Measurements from ENCODE around the gene PPIB.

The PPIB gene

GRCh38 chr15:64162869-64163658 lies at the start of gene PPIB:
PPIB (minus strand) TSS chr15:64163022; CDS start chr15:64162986, 36 bp downstream.
- peak within 1 kb of the TSS; percentile 91 for H3K27ac Mint-ChIP-seq

GRCh38 chr15:64211696-64212095 lies 48.9 kb upstream of the PPIB start:
- H3K27me3 Mint-ChIP-seq, result no peaks in the 10 kb centered on the region
- no peak for ATAC-seq
- no peak overlapping the region for H3K4me3 Mint-ChIP-seq
- no peaks in the 10 kb centered on the region for H3K4me1 Mint-ChIP-seq
- no peaks in the 10 kb centered on the region for H3K9me3 Mint-ChIP-seq
- peaks cover 14% of the 10 kb centered on the region for H3K36me3 Mint-ChIP-seq
- no peak overlapping the region for H3K27ac Mint-ChIP-seq

More at GRCh38 chr15:64162869-64163658, at the start of gene PPIB:
- H3K4me3 Mint-ChIP-seq, result peak within 1 kb of the TSS; percentile 96
- ATAC-seq, result peak; percentile 98
- H3K27me3 Mint-ChIP-seq, result no peaks in the 10 kb centered on the region
- H3K9me3 Mint-ChIP-seq, result no peaks in the 10 kb centered on the region
- peaks cover 27% of the 10 kb centered on the region for H3K36me3 Mint-ChIP-seq
- H3K4me1 Mint-ChIP-seq, result peaks cover 55% of the 10 kb centered on the region

GRCh38 chr15:64210371-64210770 lies 47.5 kb upstream of the PPIB start:
- Mint-ChIP-seq H3K4me3 (no peak overlapping the region), H3K9me3 (no peaks in the 10 kb centered on the region), H3K27ac (no peak overlapping the region), H3K36me3 (peaks cover 14% of the 10 kb centered on the region), H3K4me1 (no peaks in the 10 kb centered on the region), H3K27me3 (no peaks in the 10 kb centered on the region)
- ATAC-seq, result no peak

GRCh38 chr15:64209680-64210334 lies 47.0 kb upstream of the PPIB start:
- Mint-ChIP-seq H3K36me3 (peaks cover 14% of the 10 kb centered on the region), H3K9me3 (no peaks in the 10 kb centered on the region), H3K27me3 (no peaks in the 10 kb centered on the region), H3K4me1 (no peaks in the 10 kb centered on the region), H3K4me3 (no peak overlapping the region), H3K27ac (no peak overlapping the region)
- no peak for ATAC-seq

GRCh38 chr15:64205202-64205601 lies 42.4 kb upstream of the PPIB start:
- Mint-ChIP-seq H3K27ac (no peak overlapping the region), H3K27me3 (no peaks in the 10 kb centered on the region), H3K9me3 (no peaks in the 10 kb centered on the region), H3K4me1 (no peaks in the 10 kb centered on the region), H3K36me3 (peaks cover 31% of the 10 kb centered on the region), H3K4me3 (no peak overlapping the region)
- no peak for ATAC-seq

DNA sequence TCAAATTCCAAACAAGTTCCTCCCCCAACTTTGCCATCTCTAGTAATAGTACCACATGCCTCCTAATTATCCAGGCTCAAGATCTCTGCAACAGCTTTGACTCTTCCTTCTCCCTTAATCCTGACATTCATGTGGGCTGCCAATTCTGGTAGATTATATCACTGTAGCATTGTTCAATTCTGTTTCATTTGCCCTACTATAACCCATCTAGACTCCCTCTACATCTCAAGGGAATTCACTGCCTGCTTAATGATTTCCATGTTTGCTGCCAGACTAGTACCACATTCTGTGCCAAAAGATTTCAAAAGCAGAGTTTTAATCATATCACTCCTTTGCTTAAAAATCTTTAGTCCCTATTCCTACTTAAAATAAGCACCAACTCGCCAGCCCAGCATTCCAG lies 34.6 kb upstream of the PPIB start:
- H3K27me3 Mint-ChIP-seq, result no peaks in the 10 kb centered on the region
- H3K4me3 Mint-ChIP-seq, result no peak overlapping the region
- no peaks in the 10 kb centered on the region for H3K9me3 Mint-ChIP-seq
- no peak overlapping the region for H3K27ac Mint-ChIP-seq
- ATAC-seq, result no peak
- peaks cover 44% of the 10 kb centered on the region for H3K36me3 Mint-ChIP-seq
- H3K4me1 Mint-ChIP-seq, result no peaks in the 10 kb centered on the region

DNA sequence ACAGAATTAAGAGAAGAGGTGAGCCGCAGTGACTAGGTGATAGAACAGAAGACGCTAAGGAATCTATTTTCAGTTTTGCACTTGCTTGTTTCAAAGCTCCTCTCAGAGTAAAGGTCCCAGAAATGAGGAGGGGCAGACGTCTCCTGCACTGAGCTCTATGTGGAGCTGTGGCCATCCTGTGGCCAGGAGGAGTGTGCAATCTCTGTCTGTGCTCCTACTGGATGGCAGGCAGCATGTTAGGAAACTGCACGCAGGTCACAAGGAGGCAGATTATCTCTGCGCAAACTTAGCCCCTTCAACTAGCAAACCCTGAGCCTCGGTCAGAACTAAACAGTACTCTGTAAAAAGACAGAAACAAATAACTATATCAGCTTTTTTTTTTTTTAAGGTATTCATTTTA lies 31.1 kb upstream of the PPIB start:
- Mint-ChIP-seq H3K4me3 (no peak overlapping the region), H3K4me1 (no peaks in the 10 kb centered on the region), H3K9me3 (no peaks in the 10 kb centered on the region), H3K27ac (no peak overlapping the region), H3K36me3 (peaks cover 30% of the 10 kb centered on the region), H3K27me3 (no peaks in the 10 kb centered on the region)
- ATAC-seq, result no peak

DNA sequence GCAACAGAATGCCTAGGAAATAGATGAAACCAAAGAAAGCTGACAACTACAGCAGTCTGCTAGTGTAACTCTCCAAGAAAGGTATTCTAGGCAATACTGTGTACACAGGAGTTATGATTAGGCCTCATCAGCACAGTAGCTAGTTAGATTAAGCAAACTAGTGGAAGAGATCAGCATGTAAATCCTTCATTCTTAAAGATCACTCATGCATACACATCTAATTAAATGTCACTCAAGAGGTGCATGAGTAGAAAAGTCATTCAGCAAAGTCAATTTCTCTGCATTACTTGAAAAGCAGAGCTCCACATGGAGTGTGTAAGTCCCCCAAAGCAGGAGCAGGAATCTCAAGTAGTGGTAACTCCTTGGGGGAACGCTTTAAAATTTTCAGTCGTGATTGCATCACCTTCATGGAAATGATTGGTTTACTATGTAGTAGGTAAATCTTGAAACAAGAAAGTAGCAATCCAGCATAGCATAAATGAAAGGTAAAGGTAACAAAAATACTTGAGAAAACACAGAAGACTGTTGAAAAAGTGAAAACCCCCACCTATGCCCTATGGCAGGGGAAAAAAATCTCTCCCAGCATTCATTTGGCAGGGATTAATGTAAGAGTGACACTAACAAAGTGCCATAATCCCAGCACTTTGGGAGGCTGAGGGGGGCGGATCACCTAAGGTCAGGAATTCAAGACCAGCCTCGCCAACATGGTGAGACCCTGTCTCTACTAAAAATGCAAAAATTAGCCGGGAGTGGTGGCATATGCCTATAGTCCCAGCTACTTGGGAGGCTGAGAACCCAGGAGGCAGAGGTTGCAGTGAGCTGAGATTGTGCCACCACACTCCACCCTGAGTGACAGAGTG lies 29.4 kb upstream of the PPIB start:
- ATAC-seq, result no peak
- Mint-ChIP-seq H3K4me3 (no peak overlapping the region), H3K36me3 (peaks cover 28% of the 10 kb centered on the region), H3K27me3 (no peaks in the 10 kb centered on the region), H3K9me3 (no peaks in the 10 kb centered on the region), H3K27ac (no peak overlapping the region), H3K4me1 (no peaks in the 10 kb centered on the region)

DNA sequence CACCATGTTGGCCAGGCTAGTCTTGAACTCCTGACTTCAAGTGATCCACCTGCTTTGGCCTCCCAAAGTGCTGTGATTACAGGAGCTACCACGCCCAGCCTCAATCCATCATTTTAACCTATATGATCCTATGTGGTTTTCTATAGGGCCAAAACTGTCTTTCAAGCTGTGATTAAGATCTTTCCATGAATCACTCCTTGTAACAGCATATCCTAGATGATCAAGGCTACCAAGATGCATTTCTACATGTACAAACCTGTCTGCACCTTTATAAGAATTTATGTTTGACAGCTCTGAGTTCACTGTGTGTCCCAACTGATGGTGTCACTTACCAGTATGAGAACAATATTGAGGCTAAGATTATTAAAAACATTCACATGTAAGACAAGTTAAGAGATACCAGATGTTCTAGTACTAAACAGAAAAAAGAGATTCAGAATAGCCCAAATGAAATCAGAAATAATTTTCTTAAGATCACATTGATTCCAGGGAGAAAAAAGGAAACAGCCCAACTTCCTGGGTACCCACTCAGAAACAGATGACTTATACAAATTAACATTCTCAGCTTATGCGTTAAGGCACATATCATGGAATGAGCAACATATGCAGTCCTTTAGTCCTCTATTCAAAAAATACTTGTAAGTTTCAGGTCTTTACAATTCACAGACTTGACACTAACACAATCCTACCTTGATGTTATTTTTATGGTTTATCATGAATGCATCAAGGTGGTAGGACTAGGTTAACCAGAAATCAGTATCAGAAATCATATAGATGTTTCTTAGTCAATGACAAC lies 24.8 kb upstream of the PPIB start:
- H3K4me1 Mint-ChIP-seq, result no peaks in the 10 kb centered on the region
- H3K27ac Mint-ChIP-seq, result no peak overlapping the region
- H3K36me3 Mint-ChIP-seq, result peaks cover 6% of the 10 kb centered on the region
- H3K9me3 Mint-ChIP-seq, result no peaks in the 10 kb centered on the region
- no peaks in the 10 kb centered on the region for H3K27me3 Mint-ChIP-seq
- H3K4me3 Mint-ChIP-seq, result no peak overlapping the region
- ATAC-seq, result no peak

DNA sequence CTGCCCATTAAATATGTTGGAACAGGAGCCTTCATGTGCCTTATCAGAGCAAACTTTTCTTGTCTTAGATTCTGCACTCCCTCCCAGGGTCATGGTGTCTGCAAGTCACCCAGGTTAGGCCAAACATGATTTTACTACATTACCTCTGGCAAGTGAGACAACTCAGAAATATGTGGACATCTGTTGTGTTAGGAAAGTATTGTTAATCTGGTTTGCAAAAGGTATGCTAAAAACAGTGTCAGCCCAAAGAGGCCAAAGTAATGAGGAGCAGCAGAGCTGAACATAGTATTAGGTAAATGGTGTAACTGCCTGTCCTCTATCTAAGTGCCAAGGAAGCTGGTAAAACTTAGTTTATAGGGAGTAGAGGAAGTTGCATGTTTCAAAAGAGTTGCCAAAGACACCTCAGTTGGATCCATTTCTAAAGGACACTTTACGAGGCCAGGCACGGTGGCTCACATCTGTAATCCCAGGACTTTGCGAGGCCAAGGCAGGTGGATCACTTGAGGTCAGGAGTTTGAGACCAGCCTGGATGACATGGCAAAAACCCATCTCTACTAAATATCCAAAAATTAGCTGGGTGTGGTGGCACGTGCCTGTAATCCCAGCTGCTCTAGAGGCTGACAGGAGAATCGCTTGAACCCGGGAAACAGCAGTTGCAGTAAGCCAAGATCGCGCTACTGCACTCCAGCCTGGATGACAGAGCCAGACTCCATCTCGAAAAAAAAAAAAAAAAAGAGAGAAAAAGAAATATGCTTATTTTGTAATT lies 22.5 kb upstream of the PPIB start:
- H3K9me3 Mint-ChIP-seq, result no peaks in the 10 kb centered on the region

DNA sequence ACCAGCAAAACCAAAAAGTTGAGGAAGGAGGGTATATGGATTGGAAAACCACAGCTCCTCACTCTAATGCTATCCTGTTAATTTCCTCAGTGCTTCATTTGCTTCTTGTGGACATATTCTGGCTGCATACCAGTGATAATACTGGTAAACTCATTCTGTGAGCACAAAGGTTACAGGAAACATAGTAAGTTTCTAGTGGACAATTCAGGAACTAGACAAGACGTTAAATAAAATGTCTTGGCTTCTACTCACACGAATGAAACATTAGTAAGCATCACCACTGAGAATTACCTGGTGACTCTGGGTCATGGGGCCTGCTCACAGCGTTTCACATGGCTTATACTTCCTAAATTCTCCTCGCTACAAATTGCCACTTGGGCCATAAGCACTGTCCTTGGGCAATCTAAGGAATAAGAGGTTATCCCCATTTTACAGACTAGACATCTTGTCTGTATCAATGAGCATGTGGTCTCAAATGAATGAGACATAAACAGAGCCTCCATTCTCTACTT lies 20.1 kb upstream of the PPIB start:
- Mint-ChIP-seq H3K4me1 (peaks cover 20% of the 10 kb centered on the region), H3K4me3 (no peak overlapping the region), H3K36me3 (no peaks in the 10 kb centered on the region), H3K27ac (no peak overlapping the region), H3K9me3 (no peaks in the 10 kb centered on the region), H3K27me3 (no peaks in the 10 kb centered on the region)
- no peak for ATAC-seq

More for the DNA sequence above, 22.5 kb upstream of the PPIB start:
- H3K27ac Mint-ChIP-seq, result no peak overlapping the region
- peaks cover 6% of the 10 kb centered on the region for H3K36me3 Mint-ChIP-seq
- peaks cover 10% of the 10 kb centered on the region for H3K4me1 Mint-ChIP-seq
- no peaks in the 10 kb centered on the region for H3K27me3 Mint-ChIP-seq
- ATAC-seq, result no peak
- no peak overlapping the region for H3K4me3 Mint-ChIP-seq

- no peaks in the 10 kb centered on the region for H3K27me3 Mint-ChIP-seq
- peak overlapping the region; percentile 52 for H3K4me3 Mint-ChIP-seq
- H3K9me3 Mint-ChIP-seq, result no peaks in the 10 kb centered on the region
- peaks cover 11% of the 10 kb centered on the region for H3K36me3 Mint-ChIP-seq
- H3K4me1 Mint-ChIP-seq, result peaks cover 20% of the 10 kb centered on the region
- ATAC-seq, result peak; percentile 98
- peak overlapping the region; percentile 68 for H3K27ac Mint-ChIP-seq
Measured at GRCh38 chr15:64180235-64180824, 17.5 kb upstream of the PPIB start.

DNA sequence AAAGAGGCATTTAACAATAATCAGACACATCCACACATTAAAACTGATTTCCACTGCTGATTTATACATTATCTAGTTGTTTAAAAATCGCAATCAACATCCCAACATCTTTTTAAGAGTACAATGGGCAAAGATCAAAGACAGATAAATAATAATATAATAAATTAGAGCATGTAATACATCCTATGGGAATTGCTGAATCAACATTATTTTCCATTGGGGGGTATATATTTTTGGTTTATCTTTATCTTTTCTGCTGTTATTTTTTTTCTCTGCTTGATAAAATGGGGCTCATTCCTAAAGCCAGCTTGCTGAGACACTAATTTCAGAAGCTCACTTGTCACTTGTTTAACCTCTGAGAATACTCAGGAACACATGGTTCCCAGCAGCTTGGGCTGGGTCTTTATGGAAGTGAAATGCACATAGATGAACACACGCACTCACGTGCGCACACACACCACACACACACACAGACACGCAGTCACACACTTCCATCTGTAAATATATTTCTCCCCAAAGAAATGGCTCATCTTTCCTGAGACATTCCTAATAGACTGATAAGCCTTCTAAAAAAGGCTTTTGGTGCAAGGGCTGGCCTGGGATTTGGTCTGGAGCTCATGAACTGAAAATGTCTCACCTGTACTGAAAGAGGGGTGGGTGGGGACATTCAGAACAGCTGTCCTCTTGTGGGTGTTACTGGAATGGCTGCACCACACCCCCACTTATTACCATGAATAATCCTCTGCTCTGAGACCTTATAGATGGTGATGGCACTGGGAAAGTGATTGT lies 3.5 kb upstream of the PPIB start:
- Mint-ChIP-seq H3K4me1 (peaks cover 32% of the 10 kb centered on the region), H3K27ac (no peak overlapping the region), H3K9me3 (no peaks in the 10 kb centered on the region), H3K27me3 (no peaks in the 10 kb centered on the region), H3K36me3 (peaks cover 13% of the 10 kb centered on the region), H3K4me3 (no peak overlapping the region)
- no peak for ATAC-seq

Measured in stimulated activated memory B cell treated with anti-CD40 and anti-IgM and Interleukin-4, amounts not matched to agents 10 μg/mL and 1 μg/mL and 100 μg/mL, for 72 hours (primary cell).